ENCODE results near the gene RASGRP3.
A peak's percentile ranks its signal among the peaks of the same experiment; 100 is the strongest.
"Not testable (repeated sequence)": the region's sequence is repeated elsewhere in the genome, so short reads cannot be mapped to it uniquely, and the experiment has no call there.

RASGRP3 gene

DNA sequence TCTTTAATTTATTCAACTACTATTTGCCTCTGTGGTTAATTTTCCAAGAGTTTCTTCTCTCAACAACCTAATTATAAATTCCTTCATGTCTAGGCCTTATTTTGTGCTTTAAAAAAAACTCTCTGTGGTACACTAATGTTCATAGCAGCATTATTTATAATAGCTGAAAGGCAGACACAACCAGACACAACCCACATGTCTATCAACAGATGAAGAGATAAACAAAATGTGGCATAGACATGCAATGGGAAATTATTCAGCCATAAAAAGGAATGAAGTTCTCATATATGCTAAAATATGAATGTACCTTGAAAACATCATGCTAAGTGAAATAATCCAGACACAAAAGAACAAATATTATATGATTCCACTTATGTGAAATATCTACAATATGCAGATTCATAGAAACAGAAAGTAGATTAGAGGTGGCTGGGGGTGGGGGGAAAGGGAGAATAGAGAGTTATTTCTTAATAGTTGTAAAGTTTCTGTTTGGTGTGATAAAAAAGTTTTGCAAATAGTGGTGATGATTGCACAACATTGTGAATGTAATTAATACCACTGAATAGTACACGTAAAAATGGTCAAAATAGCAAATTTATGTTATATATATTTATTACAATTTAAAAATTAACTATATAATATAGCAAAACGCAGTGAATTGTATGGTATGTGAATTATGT is 28.1 kb upstream of the RASGRP3 start:
- Mint-ChIP-seq H3K27ac (no peak overlapping the region), H3K36me3 (no peaks in the 10 kb centered on the region), H3K9me3 (peaks cover 6% of the 10 kb centered on the region), H3K4me3 (no peak overlapping the region), H3K4me1 (no peaks in the 10 kb centered on the region)
- ATAC-seq (no peak), DNase-seq (ENCODE audit: low spot score in 2 of 2) (no peak)

DNA sequence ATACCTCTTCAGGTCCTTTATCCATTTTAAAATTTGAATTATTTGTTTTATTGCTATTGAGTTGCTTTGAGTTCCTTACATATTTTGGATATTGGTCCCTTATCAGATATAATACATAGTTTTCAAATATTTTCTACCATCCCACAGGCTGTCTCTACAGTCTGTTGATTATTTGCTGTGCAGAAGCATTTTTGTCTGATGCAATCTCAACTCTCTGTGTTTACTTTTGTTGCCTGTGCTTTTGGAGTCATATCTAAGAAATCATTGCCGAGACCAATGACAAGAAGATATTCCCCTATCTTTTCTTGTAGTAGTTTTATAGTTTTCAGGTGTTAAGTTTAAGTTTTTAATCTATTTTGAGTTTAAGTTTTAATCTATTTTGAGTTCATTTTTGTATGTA is 25.2 kb upstream of the RASGRP3 start:
- H3K36me3 Mint-ChIP-seq, result no peaks in the 10 kb centered on the region
- H3K4me3 Mint-ChIP-seq, result no peak overlapping the region
- no peaks in the 10 kb centered on the region for H3K4me1 Mint-ChIP-seq
- DNase-seq (ENCODE audit: low spot score in 2 of 2), result no peak
- no peak for ATAC-seq
- peaks cover 6% of the 10 kb centered on the region for H3K9me3 Mint-ChIP-seq
- H3K27ac Mint-ChIP-seq, result no peak overlapping the region

DNA sequence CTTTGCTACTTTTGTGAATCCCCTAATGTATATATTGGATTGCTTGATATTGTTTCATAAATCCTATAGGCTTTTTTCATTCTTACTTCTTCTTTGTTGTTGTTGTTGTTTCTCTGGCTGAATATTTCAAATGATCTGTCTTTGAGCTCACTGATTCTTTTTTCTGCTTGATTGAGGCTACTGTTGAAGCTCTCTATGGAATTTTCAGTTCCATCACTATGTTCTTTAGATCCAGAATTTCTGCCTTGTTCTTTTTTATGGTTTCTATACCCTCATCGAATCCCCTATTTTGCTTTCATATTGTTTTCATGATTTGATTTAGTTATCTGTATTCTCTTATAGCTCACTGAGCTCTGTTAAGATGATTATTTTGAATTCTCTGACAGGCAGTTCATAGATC is 24.6 kb upstream of the RASGRP3 start:
- no peak overlapping the region for H3K27ac Mint-ChIP-seq
- H3K4me1 Mint-ChIP-seq, result no peaks in the 10 kb centered on the region
- H3K36me3 Mint-ChIP-seq, result no peaks in the 10 kb centered on the region
- no peak for DNase-seq (ENCODE audit: low spot score in 2 of 2)
- peaks cover 6% of the 10 kb centered on the region for H3K9me3 Mint-ChIP-seq
- no peak for ATAC-seq
- H3K4me3 Mint-ChIP-seq, result no peak overlapping the region

DNA sequence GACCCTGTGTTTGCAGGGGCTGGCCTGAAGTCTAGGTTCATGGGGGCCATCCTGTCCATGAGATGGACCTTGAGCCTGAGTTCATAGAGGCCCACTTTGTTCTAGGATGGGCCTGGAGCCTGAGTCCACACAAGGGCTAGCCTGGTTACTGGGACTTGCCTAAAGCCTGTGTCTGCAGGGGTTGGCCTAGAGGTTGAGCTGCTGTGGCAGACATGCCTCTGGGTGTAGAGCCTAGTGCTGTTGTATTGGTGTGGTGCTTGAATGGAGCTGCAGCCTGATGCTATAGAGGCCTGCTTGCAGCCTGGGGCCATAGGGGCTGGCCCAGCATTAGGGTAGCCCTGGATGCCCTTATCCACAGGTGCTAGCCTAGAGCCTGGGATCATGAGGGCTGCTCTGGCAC is 23.9 kb upstream of the RASGRP3 start:
- no peak for DNase-seq (ENCODE audit: low spot score in 2 of 2)
- H3K27ac Mint-ChIP-seq, result no peak overlapping the region
- ATAC-seq, result no peak
- peaks cover 6% of the 10 kb centered on the region for H3K9me3 Mint-ChIP-seq
- H3K36me3 Mint-ChIP-seq, result no peaks in the 10 kb centered on the region
- H3K4me3 Mint-ChIP-seq, result no peak overlapping the region
- H3K4me1 Mint-ChIP-seq, result no peaks in the 10 kb centered on the region

DNA sequence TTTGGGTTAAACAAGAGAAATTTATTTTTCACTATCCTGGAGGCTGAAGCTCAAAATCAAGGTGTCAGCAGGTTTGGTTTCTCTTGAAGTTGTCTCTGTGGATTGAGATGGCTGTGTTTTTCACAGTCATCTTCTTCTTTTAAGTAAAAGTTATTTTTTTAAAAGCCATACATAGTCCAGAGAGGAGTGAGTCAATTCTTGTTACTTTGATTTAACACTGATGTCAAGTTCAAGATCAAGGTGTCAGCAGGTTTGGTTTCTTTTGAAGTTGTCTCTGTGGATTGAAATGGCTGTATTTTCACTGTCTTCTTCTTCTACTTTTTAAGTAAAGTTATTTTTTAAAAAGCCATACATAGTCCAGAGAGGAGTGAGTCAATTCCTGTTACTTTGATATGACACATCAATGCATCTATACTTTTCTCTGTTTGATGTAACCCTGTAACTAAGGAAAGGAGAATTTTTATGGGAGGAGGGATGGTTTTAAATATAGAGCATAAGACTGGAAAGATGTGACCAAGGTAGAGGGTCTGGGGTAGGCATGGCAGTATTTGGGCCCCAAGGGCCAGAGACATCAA is 22.5 kb upstream of the RASGRP3 start:
- H3K4me3 Mint-ChIP-seq, result no peak overlapping the region
- H3K27ac Mint-ChIP-seq, result no peak overlapping the region
- no peaks in the 10 kb centered on the region for H3K36me3 Mint-ChIP-seq
- H3K9me3 Mint-ChIP-seq, result peaks cover 6% of the 10 kb centered on the region
- no peak for ATAC-seq
- DNase-seq (ENCODE audit: low spot score in 2 of 2), result no peak
- no peaks in the 10 kb centered on the region for H3K4me1 Mint-ChIP-seq

DNA sequence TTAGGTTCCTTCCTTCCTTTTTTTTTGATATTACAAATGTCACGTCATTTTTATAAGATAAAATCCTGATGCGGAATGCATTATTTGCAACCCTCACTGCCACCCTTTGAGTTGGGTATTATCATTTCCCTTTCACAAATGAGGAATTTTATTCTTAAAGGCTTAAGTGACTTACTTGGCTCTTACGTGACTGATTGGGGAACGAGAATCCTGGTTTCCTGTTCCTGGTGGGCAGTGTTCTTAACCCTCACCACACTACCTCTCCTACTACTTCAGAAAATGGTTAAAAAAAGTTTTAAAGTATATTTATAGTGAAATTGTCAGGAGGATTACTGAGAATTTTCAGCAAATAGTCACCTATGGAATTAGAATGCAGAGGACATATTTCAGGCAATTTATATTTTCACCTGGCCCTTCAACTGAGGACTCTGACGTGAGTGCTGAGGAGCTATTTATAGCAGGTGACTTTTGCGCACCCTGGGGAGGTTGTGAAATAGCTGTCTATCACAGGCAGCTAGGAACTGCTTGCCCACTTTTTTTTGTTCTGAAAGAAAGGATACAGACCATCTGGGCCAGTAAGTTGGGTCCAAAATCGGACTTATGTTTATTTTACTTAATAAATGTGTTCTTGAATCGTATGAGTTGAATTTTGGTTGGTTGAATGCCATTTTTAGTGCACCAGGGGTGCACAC is 18.7 kb upstream of the RASGRP3 start:
- Mint-ChIP-seq H3K9me3 (no peaks in the 10 kb centered on the region), H3K36me3 (no peaks in the 10 kb centered on the region), H3K27ac (no peak overlapping the region), H3K4me3 (no peak overlapping the region), H3K4me1 (no peaks in the 10 kb centered on the region)
- no peak for ATAC-seq
- no peak for DNase-seq (ENCODE audit: low spot score in 2 of 2)

DNA sequence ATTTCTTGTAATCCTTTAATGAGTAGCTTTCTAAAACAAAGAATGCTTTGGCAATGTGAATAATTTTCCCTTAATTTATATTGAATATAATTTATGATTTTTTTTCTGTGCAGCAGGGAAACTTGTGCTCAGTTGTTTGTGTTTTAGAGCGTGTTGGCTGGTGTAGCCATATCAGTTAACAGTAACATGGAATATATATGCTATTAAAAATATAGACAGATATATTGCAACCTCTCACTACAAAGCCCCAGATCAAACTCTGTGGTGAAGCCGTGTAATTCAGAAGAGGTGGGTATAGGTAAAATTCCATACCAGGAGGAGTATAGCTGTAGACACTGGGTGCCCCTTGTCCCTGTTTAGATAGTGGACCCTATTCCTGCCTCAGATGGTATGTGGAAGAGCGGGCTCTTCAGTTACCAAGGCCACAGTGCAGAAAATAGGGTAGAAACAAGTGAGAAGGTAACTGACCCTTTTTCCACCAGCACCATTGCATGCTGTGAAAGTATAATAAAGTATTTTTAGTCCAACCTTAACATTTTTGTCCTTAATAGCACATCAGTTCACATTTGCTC is 18.1 kb upstream of the RASGRP3 start:
- H3K36me3 Mint-ChIP-seq, result no peaks in the 10 kb centered on the region
- no peak overlapping the region for H3K27ac Mint-ChIP-seq
- ATAC-seq (no peak), DNase-seq (ENCODE audit: low spot score in 2 of 2) (no peak)
- H3K9me3 Mint-ChIP-seq, result no peaks in the 10 kb centered on the region
- no peak overlapping the region for H3K4me3 Mint-ChIP-seq
- no peaks in the 10 kb centered on the region for H3K4me1 Mint-ChIP-seq

DNA sequence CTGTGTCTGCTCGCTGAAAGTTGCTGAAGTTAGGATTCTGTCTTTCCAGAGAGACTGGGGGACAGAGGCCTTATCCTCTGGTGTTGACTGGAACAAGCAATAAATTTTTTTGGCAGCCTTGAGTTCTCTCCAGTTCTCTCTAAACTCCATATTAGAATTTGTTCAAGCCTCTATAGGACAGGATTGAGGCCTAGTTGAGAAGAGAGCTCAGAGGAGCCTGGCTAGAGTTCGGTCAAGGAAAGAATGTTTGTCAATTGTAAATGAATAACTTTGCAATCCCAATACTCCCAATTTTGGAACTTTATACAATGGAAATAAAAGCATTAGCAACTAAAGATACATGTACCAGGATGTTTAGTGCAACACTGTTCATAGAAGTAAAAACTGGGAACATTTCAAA is 16.7 kb upstream of the RASGRP3 start:
- no peaks in the 10 kb centered on the region for H3K9me3 Mint-ChIP-seq
- no peak overlapping the region for H3K27ac Mint-ChIP-seq
- no peak for ATAC-seq
- DNase-seq (ENCODE audit: low spot score in 2 of 2), result no peak
- no peak overlapping the region for H3K4me3 Mint-ChIP-seq
- H3K4me1 Mint-ChIP-seq, result no peaks in the 10 kb centered on the region
- H3K36me3 Mint-ChIP-seq, result no peaks in the 10 kb centered on the region

DNA sequence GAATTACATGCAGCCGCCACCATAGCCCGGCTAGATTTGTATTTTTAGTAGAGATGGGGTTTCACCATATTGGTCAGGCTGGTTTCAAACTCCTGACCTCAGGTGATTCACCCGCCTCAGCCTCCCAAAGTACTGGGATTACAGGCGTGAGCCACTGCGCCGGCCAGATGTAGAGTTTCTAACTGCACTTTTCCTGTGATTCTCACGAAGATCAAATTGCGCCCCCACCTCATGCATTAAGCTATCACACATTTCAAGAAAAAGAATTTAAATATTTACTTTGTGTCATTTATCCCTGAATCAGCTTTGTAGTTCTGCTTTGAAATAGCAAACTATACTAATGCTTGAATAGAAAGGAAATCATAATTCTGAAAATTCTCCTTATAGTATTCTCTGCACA is 13.9 kb upstream of the RASGRP3 start:
- not testable (repeated sequence) for ATAC-seq; H3K4me3 Mint-ChIP-seq; DNase-seq (ENCODE audit: low spot score in 2 of 2); H3K4me1 Mint-ChIP-seq; H3K27ac Mint-ChIP-seq; H3K9me3 Mint-ChIP-seq; H3K36me3 Mint-ChIP-seq

DNA sequence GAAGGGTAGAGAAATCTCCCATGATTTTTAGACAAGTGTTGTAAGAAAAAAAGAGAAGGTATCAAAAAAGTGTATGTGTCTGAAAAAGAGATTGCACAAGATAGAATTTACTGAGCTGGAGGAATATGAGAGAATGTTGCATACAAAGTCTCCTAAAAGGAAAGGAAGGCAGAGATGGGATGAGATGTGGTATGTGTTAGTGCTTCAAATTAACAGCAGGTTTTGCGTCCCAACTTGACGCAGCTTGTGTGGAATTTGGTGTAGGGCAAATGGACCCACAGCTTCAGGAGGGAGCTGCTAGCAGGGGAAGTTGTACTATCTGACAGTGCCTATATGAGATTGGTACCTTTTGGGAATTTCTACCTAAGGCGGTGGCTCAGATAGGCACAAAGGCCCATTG is 9.0 kb upstream of the RASGRP3 start:
- ATAC-seq, result no peak
- Mint-ChIP-seq H3K4me3 (no peak overlapping the region), H3K27ac (no peak overlapping the region), H3K36me3 (no peaks in the 10 kb centered on the region), H3K4me1 (no peaks in the 10 kb centered on the region), H3K9me3 (no peaks in the 10 kb centered on the region)
- no peak for DNase-seq (ENCODE audit: low spot score in 2 of 2)

DNA sequence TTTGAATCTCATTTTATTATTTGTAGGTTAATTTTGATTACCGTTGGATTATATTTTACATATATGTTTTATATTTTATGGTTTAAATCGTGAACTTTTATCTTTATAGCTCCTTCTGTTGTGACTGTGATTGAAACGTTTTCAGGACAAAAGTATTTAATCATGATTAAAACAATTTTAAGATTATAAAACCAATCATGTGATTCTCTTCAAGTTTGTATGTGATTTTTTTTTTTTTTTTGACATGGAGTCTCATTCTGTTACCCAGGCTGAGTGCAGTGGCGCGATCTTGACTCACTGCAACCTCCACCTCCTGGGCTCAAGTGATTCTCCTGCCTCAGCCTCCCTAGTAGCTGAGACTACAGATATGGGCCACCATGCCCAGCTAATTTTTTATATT is 7.2 kb upstream of the RASGRP3 start:
- Mint-ChIP-seq H3K4me1 (peaks cover 4% of the 10 kb centered on the region), H3K4me3 (no peak overlapping the region), H3K9me3 (no peaks in the 10 kb centered on the region), H3K36me3 (peaks cover 6% of the 10 kb centered on the region), H3K27ac (no peak overlapping the region)
- ATAC-seq, result no peak
- no peak for DNase-seq (ENCODE audit: low spot score in 2 of 2)

DNA sequence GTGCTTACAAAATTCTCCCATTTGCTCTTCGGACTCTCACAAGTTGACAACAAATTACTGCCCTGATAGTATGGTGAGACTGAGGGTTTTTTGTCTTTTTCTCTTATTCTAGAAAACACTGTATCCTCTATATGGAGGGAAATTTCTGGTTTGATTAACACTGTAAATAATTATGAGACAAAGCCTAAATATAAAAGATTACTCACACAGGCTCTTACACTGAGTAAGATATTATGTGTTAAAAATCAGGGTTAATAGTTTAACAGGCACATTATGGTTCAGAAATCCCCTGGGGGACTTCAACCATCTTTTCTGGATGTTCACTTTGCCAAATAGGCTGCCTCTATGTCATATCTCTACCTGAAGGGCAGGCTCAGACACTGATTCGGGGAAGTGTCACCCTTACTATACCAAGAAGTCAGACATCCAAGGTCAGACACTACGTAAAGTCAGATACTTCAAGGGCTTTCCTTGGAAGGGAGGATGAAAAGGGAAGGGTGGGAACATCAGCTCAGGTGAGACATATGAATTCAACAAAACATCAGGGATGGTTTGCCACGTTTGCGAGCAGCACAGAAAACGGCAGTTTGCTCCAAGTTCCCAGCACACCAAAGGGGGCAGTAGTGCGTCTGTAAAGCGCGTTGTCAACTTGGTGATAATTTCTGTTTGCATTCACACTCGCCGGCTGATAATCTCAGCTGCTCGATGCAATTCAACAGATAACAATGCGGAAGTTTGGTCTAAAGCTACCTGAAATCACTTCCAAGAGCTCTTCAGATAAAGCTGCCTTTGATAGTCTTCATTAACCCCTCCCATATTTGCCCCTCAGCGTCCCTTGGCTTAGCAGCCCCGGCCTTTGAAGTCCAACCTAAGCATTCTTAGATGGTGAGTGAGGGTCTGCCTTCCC is 972 bp upstream of the RASGRP3 start:
- DNase-seq (ENCODE audit: low spot score in 2 of 2), result peak; percentile 64 to 85
- H3K4me3 Mint-ChIP-seq, result peak overlapping the region; percentile 80
- ATAC-seq, result peak; percentile 77
- peaks cover 14% of the 10 kb centered on the region for H3K36me3 Mint-ChIP-seq
- H3K4me1 Mint-ChIP-seq, result peaks cover 35% of the 10 kb centered on the region
- peak overlapping the region; percentile 88 for H3K27ac Mint-ChIP-seq
- no peaks in the 10 kb centered on the region for H3K9me3 Mint-ChIP-seq

DNA sequence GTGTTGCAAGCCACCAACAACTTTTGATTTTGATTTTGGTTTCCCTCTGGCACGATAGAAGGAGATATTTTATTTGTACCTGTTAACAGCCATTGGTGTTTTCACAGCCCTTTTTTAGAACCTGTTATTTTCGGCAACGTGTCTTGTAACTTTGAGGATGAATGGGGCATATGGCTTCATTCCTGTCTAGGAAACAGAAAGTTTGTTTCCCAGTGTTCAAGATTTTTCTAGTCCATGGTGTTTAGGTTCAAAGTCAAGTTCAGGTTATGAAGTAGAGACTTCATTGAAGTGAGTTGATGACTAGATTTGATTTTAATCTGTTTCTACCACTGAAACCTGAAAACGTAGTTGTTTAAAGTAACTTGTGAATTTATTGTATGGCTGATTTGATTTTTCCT is 343 bp downstream of the RASGRP3 start:
- DNase-seq (ENCODE audit: low spot score in 2 of 2) (no peak), ATAC-seq (no peak)
- Mint-ChIP-seq H3K27ac (peak overlapping the region; percentile 88), H3K36me3 (peaks cover 14% of the 10 kb centered on the region), H3K4me3 (peak overlapping the region; percentile 80), H3K9me3 (no peaks in the 10 kb centered on the region), H3K4me1 (peaks cover 35% of the 10 kb centered on the region)

DNA sequence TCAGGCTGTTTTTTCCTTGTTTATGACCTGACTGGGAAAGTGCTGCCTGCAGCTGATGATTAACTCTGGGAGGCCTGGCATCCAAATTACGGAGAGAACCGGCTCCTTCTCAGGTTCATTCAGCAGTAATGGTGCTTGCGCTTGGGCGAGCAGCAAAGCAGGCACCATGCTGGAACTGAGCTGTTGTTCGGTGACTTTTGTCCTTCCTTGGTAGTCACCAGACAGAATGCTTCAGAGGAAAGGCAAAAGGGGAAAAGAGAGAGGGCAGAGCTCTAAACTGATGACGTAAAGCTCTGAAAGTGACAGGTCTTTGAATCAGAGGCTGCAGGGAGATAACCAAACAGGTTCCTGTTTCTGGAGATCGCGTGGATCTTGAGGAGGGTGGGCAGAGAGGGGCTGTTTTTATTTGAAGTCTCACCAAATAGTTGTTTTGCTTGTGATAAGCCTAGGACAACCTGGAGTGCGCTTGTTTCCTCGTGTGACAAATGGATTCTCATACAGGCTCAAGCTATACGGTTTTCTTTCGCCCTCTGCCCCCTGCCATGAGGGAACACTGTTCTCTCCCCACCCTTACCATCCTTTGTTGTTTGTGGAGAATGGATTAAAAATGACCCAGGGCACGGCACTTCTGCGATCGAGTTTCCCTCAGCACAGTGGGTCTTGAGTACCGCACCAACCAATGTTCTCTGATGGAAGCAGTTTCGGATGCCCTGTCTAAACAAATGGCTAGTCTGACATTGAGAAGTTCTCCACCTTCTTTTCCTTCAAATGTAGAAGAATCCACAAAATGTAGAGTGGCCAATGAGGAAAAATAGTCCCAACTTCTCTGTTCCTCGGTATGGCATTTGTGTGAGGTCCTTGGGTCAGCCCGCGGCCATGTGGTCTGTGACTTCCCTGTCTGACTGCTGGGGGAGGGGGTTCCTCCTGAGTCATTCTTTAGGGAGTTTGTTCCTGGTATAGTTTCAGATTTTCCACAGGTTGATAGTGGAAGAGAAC is 1.3 kb downstream of the RASGRP3 start:
- H3K36me3 Mint-ChIP-seq, result peaks cover 11% of the 10 kb centered on the region
- peak; percentile 34 for ATAC-seq
- H3K4me1 Mint-ChIP-seq, result peaks cover 35% of the 10 kb centered on the region
- H3K9me3 Mint-ChIP-seq, result no peaks in the 10 kb centered on the region
- DNase-seq (ENCODE audit: low spot score in 2 of 2), result no peak
- peak overlapping the region; percentile 80 for H3K4me3 Mint-ChIP-seq
- H3K27ac Mint-ChIP-seq, result peak overlapping the region; percentile 88

All from stimulated activated effector memory CD8-positive, alpha-beta T cell treated with anti-CD3 and anti-CD28 coated beads, Interleukin-12 subunit alpha, Interleukin-12 subunit beta, amount 100 ng/mL, for 72 hours (primary cell).